OCI-LY1 (cell line): ENCODE measurements around the gene KLHL1.

Experiments used
- CTCF ChIP-seq: fragments of 200-600 bp; sonication (generic), shearing (Covaris generic); IDR thresholded peaks from 2 replicates; pipeline ENCODE4 v1.5.1; 2017; ENCODE audit warnings: mild to moderate bottlenecking, antibody characterized with exemption, low read length, moderate library complexity, mixed read lengths
- EZH2 ChIP-seq: fragments of 200-600 bp; sonication (generic), shearing (Covaris generic); IDR thresholded peaks from 2 replicates; pipeline ENCODE4 v1.8.0; 2017; ENCODE audit warnings: borderline replicate concordance, mixed run types, mild to moderate bottlenecking, antibody characterized with exemption, low read length, moderate library complexity, mixed read lengths

- no peak for TF ChIP-seq CTCF
- TF ChIP-seq EZH2 = no peak
Observed at GRCh38 chr13:69959046-69959445, 149.2 kb downstream of the KLHL1 start.
